ENCODE measurements around the gene KCTD16.

Gene KCTD16

DNA sequence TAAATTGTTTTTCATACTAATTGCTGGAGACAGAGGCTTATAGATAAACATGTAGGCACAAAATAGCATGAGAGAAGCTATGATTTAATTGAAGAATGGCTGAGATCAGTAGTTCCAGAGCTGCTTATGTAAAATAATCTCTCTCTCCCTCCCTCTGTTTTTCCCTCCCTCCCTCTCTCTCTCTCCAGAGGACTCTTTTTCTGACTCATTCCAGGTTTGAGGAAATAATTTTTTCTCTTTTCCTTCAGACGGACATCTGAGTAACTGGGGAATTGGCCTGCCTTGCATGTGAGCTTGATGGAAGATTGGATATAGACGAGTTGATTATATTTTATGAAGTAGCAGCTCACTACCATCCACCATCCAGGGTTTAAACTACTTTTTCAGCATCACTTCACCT is 35.5 kb downstream of the KCTD16 start:
- H3K4me1 ChIP-seq: no peaks in the 10 kb centered on the region
- DNase-seq: no peak
- peaks cover 38% of the 10 kb centered on the region for H3K27me3 ChIP-seq
- H3K36me3 ChIP-seq: no peaks in the 10 kb centered on the region
- no peak overlapping the region for H3K4me3 ChIP-seq (ENCODE audit: low read depth, low read length)
- TF ChIP-seq CTCF (IDR thresholded peaks at IDR 0.05; ENCODE audit: low read depth, low read length): no peak
- H3K9me3 ChIP-seq: no peaks in the 10 kb centered on the region

GRCh38 chr5:144207875-144208444 is 37.3 kb downstream of the KCTD16 start:
- H3K4me3 ChIP-seq (ENCODE audit: low read depth, low read length): no peak overlapping the region
- no peak for DNase-seq
- H3K36me3 ChIP-seq: no peaks in the 10 kb centered on the region
- H3K9me3 ChIP-seq: no peaks in the 10 kb centered on the region
- no peaks in the 10 kb centered on the region for H3K4me1 ChIP-seq
- H3K27me3 ChIP-seq: peaks cover 38% of the 10 kb centered on the region
- no peak for TF ChIP-seq CTCF (IDR thresholded peaks at IDR 0.05; ENCODE audit: low read depth, low read length)

- Histone ChIP-seq H3K36me3 (no peaks in the 10 kb centered on the region), H3K4me1 (no peaks in the 10 kb centered on the region), H3K27me3 (peaks cover 34% of the 10 kb centered on the region), H3K4me3 (ENCODE audit: low read depth, low read length) (no peak overlapping the region), H3K9me3 (no peaks in the 10 kb centered on the region)
- TF ChIP-seq CTCF (IDR thresholded peaks at IDR 0.05; ENCODE audit: low read depth, low read length): no peak
- no peak for DNase-seq
These were observed 38.7 kb downstream of the KCTD16 start for GRCh38 chr5:144209361-144209760.

- no peaks in the 10 kb centered on the region for H3K36me3 ChIP-seq
- H3K4me3 ChIP-seq (ENCODE audit: low read depth, low read length): no peak overlapping the region
- DNase-seq: no peak
- no peak for TF ChIP-seq CTCF (IDR thresholded peaks at IDR 0.05; ENCODE audit: low read depth, low read length)
- no peaks in the 10 kb centered on the region for H3K9me3 ChIP-seq
- H3K4me1 ChIP-seq: no peaks in the 10 kb centered on the region
- peaks cover 21% of the 10 kb centered on the region for H3K27me3 ChIP-seq
These were observed 40.0 kb downstream of the KCTD16 start for GRCh38 chr5:144210655-144211054.

- TF ChIP-seq CTCF (IDR thresholded peaks at IDR 0.05; ENCODE audit: low read depth, low read length): no peak
- H3K4me1 ChIP-seq: no peaks in the 10 kb centered on the region
- no peaks in the 10 kb centered on the region; the same call in 1 of the 2 replicates for H3K9me3 ChIP-seq
- H3K4me3 ChIP-seq (ENCODE audit: low read depth, low read length): no peak overlapping the region
- no peaks in the 10 kb centered on the region for H3K36me3 ChIP-seq
- no peak for DNase-seq
- H3K27me3 ChIP-seq: no peaks in the 10 kb centered on the region
These were observed 49.2 kb downstream of the KCTD16 start for GRCh38 chr5:144219869-144220268.

DNA sequence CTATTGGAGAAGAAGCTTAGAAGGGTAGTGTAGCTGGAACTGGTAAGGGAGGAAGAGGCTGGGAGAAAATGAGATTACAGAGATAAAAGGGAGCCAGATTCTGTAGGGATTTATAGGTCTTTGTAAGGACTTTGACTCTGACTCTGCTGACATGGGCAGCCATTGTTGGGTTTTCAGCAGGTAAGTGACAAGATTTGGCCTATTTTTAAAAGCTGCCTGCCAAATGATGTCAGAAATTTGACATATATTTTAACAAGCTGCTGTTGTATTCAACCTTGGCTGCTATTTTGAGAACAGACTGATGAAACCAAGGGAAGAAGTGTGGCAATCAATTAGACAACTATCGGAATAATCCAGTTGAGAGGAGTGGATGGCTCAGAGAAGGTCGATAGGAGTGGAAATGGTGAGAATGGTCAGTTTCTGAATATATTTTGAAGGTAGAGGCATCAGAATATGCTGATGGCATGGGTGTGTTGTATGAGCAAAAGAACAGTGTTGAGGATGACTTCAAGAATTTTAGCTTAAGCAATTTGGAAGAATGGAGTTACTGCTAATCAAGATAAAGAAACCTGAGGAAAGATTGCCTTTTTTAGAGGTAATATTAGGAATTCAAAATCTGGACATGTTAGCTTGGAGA is 56.8 kb downstream of the KCTD16 start:
- no peaks in the 10 kb centered on the region for H3K4me1 ChIP-seq
- TF ChIP-seq CTCF (IDR thresholded peaks at IDR 0.05; ENCODE audit: low read depth, low read length): no peak
- DNase-seq: no peak
- H3K4me3 ChIP-seq (ENCODE audit: low read depth, low read length): no peak overlapping the region
- no peaks in the 10 kb centered on the region for H3K27me3 ChIP-seq
- H3K9me3 ChIP-seq: no peaks in the 10 kb centered on the region
- no peaks in the 10 kb centered on the region for H3K36me3 ChIP-seq
